ENCODE measurements around the gene C2CD4A. TPM values are rescaled to one million over a fixed set of nuclear protein-coding genes. Genes with fewer than 3 reads are reported as not detected.

C2CD4A gene
- total RNA-seq, 3 donors from 2014 or later (not counting 1 experiment from before 2014, with no cell fraction given): not detected

GRCh38 chr15:62060113-62060895 is 6.5 kb upstream of the C2CD4A start, which contains the start of gene VPS13C:
TSS of gene VPS13C (minus strand) at chr15:62060447. CDS start at chr15:62060374, 73 bp downstream.
- Mint-ChIP-seq H3K36me3 (no peaks in the 10 kb centered on the region), H3K4me1 (peaks cover 47 to 61% of the 10 kb centered on the region in 2 donors), H3K27me3 (ENCODE audit: low read depth in 2 of 2) (peaks cover 11 to 21% of the 10 kb centered on the region in 2 donors), H3K27ac (peak within 1 kb of the TSS; percentile 96 to 98), H3K4me3 (peak within 1 kb of the TSS; percentile 97), H3K9me3 (no peaks in the 10 kb centered on the region)
- no peaks in the 10 kb centered on the region for H3K9me3 ChIP-seq (ENCODE audit: control insufficient read depth, insufficient read depth, low read length)
- under 1% methylated on average over 73 of the region's 73 CpGs for WGBS (ENCODE audit: insufficient coverage)
- peak within 1 kb of the TSS; percentile 66 for H3K4me3 ChIP-seq (ENCODE audit: low read length)
- peaks cover 5% of the 10 kb centered on the region for H3K27me3 ChIP-seq (ENCODE audit: control insufficient read depth, insufficient read depth, low read length)
- peak; percentile 94 to 97 for DNase-seq
- TF ChIP-seq, protein P1, sequence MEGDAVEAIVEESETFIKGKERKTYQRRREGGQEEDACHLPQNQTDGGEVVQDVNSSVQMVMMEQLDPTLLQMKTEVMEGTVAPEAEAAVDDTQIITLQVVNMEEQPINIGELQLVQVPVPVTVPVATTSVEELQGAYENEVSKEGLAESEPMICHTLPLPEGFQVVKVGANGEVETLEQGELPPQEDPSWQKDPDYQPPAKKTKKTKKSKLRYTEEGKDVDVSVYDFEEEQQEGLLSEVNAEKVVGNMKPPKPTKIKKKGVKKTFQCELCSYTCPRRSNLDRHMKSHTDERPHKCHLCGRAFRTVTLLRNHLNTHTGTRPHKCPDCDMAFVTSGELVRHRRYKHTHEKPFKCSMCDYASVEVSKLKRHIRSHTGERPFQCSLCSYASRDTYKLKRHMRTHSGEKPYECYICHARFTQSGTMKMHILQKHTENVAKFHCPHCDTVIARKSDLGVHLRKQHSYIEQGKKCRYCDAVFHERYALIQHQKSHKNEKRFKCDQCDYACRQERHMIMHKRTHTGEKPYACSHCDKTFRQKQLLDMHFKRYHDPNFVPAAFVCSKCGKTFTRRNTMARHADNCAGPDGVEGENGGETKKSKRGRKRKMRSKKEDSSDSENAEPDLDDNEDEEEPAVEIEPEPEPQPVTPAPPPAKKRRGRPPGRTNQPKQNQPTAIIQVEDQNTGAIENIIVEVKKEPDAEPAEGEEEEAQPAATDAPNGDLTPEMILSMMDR (IDR thresholded peaks at IDR 0.05): peak; percentile 87
- intact Hi-C loops (cut with micrococcal nuclease): loop anchor here (5.0 kb wide), 1 partner anchor 203 kb away; no protein-coding TSS in a partner anchor
- H3K27ac ChIP-seq (ENCODE audit: low read length): peak within 1 kb of the TSS; percentile 87
- H3K36me3 ChIP-seq (ENCODE audit: control insufficient read depth, insufficient read depth, low read length): no peaks in the 10 kb centered on the region
- peaks cover 9% of the 10 kb centered on the region for H3K4me1 ChIP-seq (ENCODE audit: control insufficient read depth, insufficient read depth, low read length)
- ATAC-seq: peak; percentile 82 to 95 (median 89)

DNA sequence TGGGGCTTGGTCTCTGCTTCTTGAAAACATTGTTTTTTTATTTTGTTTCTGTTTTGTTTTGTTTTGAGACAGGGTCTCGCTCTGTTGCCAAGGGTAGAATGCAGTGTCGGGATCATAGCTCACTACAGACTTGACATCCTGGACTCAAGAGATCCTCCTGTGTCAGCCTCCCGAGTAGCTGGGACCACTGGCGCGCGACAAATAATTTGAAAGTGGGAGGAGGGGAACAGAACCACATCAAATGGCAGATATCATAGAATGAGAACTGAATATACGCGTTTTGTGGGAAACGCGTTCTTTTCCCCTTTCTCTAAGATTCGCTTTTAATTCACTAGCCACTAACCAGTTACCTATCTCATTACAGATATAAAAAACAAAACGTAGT is 5.9 kb upstream of the C2CD4A start:
- Mint-ChIP-seq H3K36me3 (no peaks in the 10 kb centered on the region), H3K4me3 (peak overlapping the region; percentile 97), H3K9me3 (no peaks in the 10 kb centered on the region), H3K4me1 (peaks cover 42 to 55% of the 10 kb centered on the region in 2 donors), H3K27ac (peak overlapping the region; percentile 96 to 98), H3K27me3 (ENCODE audit: low read depth in 2 of 2) (peaks cover 14 to 27% of the 10 kb centered on the region in 2 donors)
- DNase-seq (peak in 1 of 2 donors; percentile 74), ATAC-seq (peak in 2 of 3 donors; percentile 0 to 4)
- peaks cover 9% of the 10 kb centered on the region for H3K4me1 ChIP-seq (ENCODE audit: control insufficient read depth, insufficient read depth, low read length)
- no peaks in the 10 kb centered on the region for H3K9me3 ChIP-seq (ENCODE audit: control insufficient read depth, insufficient read depth, low read length)
- 0% methylated on average over 6 of the region's 12 CpGs for WGBS (ENCODE audit: insufficient coverage)
- TF ChIP-seq, protein P1 (IDR thresholded peaks at IDR 0.05): no peak
- H3K36me3 ChIP-seq (ENCODE audit: control insufficient read depth, insufficient read depth, low read length): no peaks in the 10 kb centered on the region
- intact Hi-C loops (cut with micrococcal nuclease): loop anchor here (5.0 kb wide), 1 partner anchor 204 kb away; no protein-coding TSS in a partner anchor
- H3K4me3 ChIP-seq (ENCODE audit: low read length): peak overlapping the region; percentile 66
- H3K27ac ChIP-seq (ENCODE audit: low read length): peak overlapping the region; percentile 87
- H3K27me3 ChIP-seq (ENCODE audit: control insufficient read depth, insufficient read depth, low read length): peaks cover 9% of the 10 kb centered on the region

- H3K4me3 Mint-ChIP-seq: no peak overlapping the region
- TF ChIP-seq, protein P1 (IDR thresholded peaks at IDR 0.05): no peak
- H3K4me3 ChIP-seq (ENCODE audit: low read length): no peak overlapping the region
- no peak overlapping the region for H3K27ac ChIP-seq (ENCODE audit: low read length)
- intact Hi-C loops (cut with micrococcal nuclease): loop anchor here (5.0 kb wide), 1 partner anchor 207 kb away; no protein-coding TSS in a partner anchor
- ATAC-seq (no peak), DNase-seq (no peak)
- H3K4me1 ChIP-seq (ENCODE audit: control insufficient read depth, insufficient read depth, low read length): peaks cover 19% of the 10 kb centered on the region
- H3K9me3 ChIP-seq (ENCODE audit: control insufficient read depth, insufficient read depth, low read length): no peaks in the 10 kb centered on the region
- no peak overlapping the region for H3K27ac Mint-ChIP-seq
- H3K27me3 Mint-ChIP-seq (ENCODE audit: low read depth in 2 of 2): peaks cover 30 to 47% of the 10 kb centered on the region in 2 donors
- 93% methylated on average over 6 of the region's 6 CpGs for WGBS (ENCODE audit: insufficient coverage)
- no peaks in the 10 kb centered on the region for H3K36me3 ChIP-seq (ENCODE audit: control insufficient read depth, insufficient read depth, low read length)
- peaks cover 30% of the 10 kb centered on the region for H3K27me3 ChIP-seq (ENCODE audit: control insufficient read depth, insufficient read depth, low read length)
- peaks cover 6% of the 10 kb centered on the region for H3K36me3 Mint-ChIP-seq
- peaks cover 45 to 49% of the 10 kb centered on the region in 2 donors for H3K4me1 Mint-ChIP-seq
- H3K9me3 Mint-ChIP-seq: no peaks in the 10 kb centered on the region
These were observed 2.7 kb upstream of the C2CD4A start for GRCh38 chr15:62063825-62064635.
